SH-SY5Y (cell line): Measurements from ENCODE around the gene ZNF598.

Experiments
- GATA2 ChIP-seq: IDR thresholded peaks from 2 replicates; pipeline ENCODE4 v1.6.1; 2011; ENCODE audit warnings: mild to moderate bottlenecking, low read depth, low read length
- GATA3 ChIP-seq: IDR thresholded peaks from 2 replicates; pipeline ENCODE4 v1.6.1; 2011; ENCODE audit warnings: low read depth, mild to moderate bottlenecking, low read length, moderate library complexity

GRCh38 chr16:2046893-2047329 lies 37.3 kb upstream of the ZNF598 start:
- no peak for TF ChIP-seq GATA2
- no peak for TF ChIP-seq GATA3
